Neural progenitor cell (in vitro differentiated cells): ENCODE data around the gene KRT74. TPM values are rescaled to one million over a fixed set of nuclear protein-coding genes. Genes with fewer than 3 reads are reported as not detected.

Source experiments
- DNase-seq: peaks from one replicate; pipeline ENCODE4 v3.0.0-alpha.2; 2016; ENCODE audit warnings: low spot score
- H2AFZ ChIP-seq: fragments of 200-600 bp; sonication (generic); replicated peaks from 2 replicates; pipeline ENCODE4 v1.6.1; 2016; ENCODE audit warnings: antibody characterized with exemption
- H3F3A ChIP-seq: fragments of 200-600 bp; sonication (generic); 2 replicates; pipeline ENCODE4 v1.6.1; 2016; ENCODE audit warnings: antibody characterized with exemption, low read depth
- H3K27ac ChIP-seq: fragments of 200-600 bp; sonication (generic); 2 replicates; pipeline ENCODE4 v1.5.1; 2016; ENCODE audit warnings: mild to moderate bottlenecking
- H3K27me3 ChIP-seq: fragments of 200-600 bp; sonication (generic); 2 replicates; pipeline ENCODE4 v1.6.1; 2016; ENCODE audit warnings: mild to moderate bottlenecking, moderate library complexity
- H3K36me3 ChIP-seq: fragments of 200-600 bp; sonication (generic); 2 replicates; pipeline ENCODE4 v1.5.1; 2016
- H3K4me1 ChIP-seq: fragments of 200-600 bp; sonication (generic); 2 replicates; pipeline ENCODE4 v1.6.1; 2016; ENCODE audit warnings: mixed run types
- H3K4me2 ChIP-seq: fragments of 200-600 bp; sonication (generic); 2 replicates; pipeline ENCODE4 v1.6.1; 2016
- H3K4me3 ChIP-seq: fragments of 200-600 bp; sonication (generic); 2 replicates; pipeline ENCODE4 v1.5.1; 2016
- H3K79me2 ChIP-seq: fragments of 200-600 bp; sonication (generic); 2 replicates; pipeline ENCODE4 v1.6.1; 2016; ENCODE audit warnings: low read depth
- H3K9ac ChIP-seq: fragments of 200-600 bp; sonication (generic); 2 replicates; pipeline ENCODE4 v1.6.1; 2016
- H3K9me3 ChIP-seq: fragments of 200-600 bp; sonication (generic); 2 replicates; pipeline ENCODE4 v1.5.1; 2016; ENCODE audit warnings: low read depth
- H4K20me1 ChIP-seq: fragments of 200-600 bp; sonication (generic); 2 replicates; pipeline ENCODE4 v1.6.1; 2016; ENCODE audit warnings: low read depth
- H3K27ac Mint-ChIP-seq: 3 replicates; pipeline ENCODE4 v1.8.0; 2021; ENCODE audit warnings: mixed read lengths
- H3K27me3 Mint-ChIP-seq: 2 replicates; pipeline ENCODE4 v1.8.0; 2022; ENCODE audit warnings: low read depth, mild to moderate bottlenecking, inconsistent platforms, moderate library complexity, mixed read lengths; ENCODE audit not compliant: insufficient read depth
- H3K36me3 Mint-ChIP-seq: 3 replicates; pipeline ENCODE4 v1.8.0; 2021; ENCODE audit warnings: mixed read lengths
- H3K4me1 Mint-ChIP-seq: 3 replicates; pipeline ENCODE4 v1.8.0; 2021; ENCODE audit warnings: mixed read lengths
- H3K4me3 Mint-ChIP-seq: 3 replicates; pipeline ENCODE4 v1.8.0; 2021; ENCODE audit warnings: mild to moderate bottlenecking, moderate library complexity, mixed read lengths
- H3K9me3 Mint-ChIP-seq: 3 replicates; pipeline ENCODE4 v1.8.0; 2020; ENCODE audit warnings: mixed read lengths
- CTCF ChIP-seq: fragments of 200-600 bp; sonication (generic); IDR thresholded peaks from 2 replicates; pipeline ENCODE4 v1.5.1; 2017; ENCODE audit warnings: antibody characterized with exemption, mild to moderate bottlenecking
- EZH2 ChIP-seq: fragments of 200-600 bp; sonication (generic); IDR thresholded peaks from 2 replicates; pipeline ENCODE4 v1.6.1; 2017; ENCODE audit warnings: antibody characterized with exemption, mild to moderate bottlenecking, moderate library complexity
- EZH2phosphoT487 ChIP-seq: fragments of 200-600 bp; sonication (generic); IDR thresholded peaks from 2 replicates; pipeline ENCODE4 v1.6.1; 2017; ENCODE audit warnings: antibody characterized with exemption
- total RNA-seq: library from RNA; depleted of rRNA; stranded (reverse); fragments of >200 nt; gene quantifications from 2 replicates; pipeline ENCODE4 v1.2.3, GENCODE V29; 2015; ENCODE audit warnings: low replicate concordance

The KRT74 gene
- total RNA-seq, 1 donor from 2014 or later, result not detected

- DNase-seq, result no peak
- Mint-ChIP-seq H3K27ac (no peak overlapping the region), H3K36me3 (no peaks in the 10 kb centered on the region), H3K27me3 (peaks cover 9% of the 10 kb centered on the region), H3K4me3 (no peak overlapping the region), H3K9me3 (no peaks in the 10 kb centered on the region), H3K4me1 (peaks cover 6% of the 10 kb centered on the region)
- Histone ChIP-seq H2AFZ (no peak overlapping the region), H4K20me1 (no peaks in the 10 kb centered on the region), H3K9ac (no peak overlapping the region), H3K4me2 (no peak overlapping the region), H3K4me1 (no peaks in the 10 kb centered on the region), H3K27ac (no peak overlapping the region), H3K79me2 (no peaks in the 10 kb centered on the region), H3K27me3 (no peaks in the 10 kb centered on the region), H3K36me3 (no peaks in the 10 kb centered on the region), H3K9me3 (no peaks in the 10 kb centered on the region), H3K4me3 (no peak overlapping the region), H3F3A (no peaks in the 10 kb centered on the region)
- TF ChIP-seq CTCF (no peak), EZH2phosphoT487 (no peak), EZH2 (no peak)
These were observed 52.5 kb downstream of the KRT74 start for GRCh38 chr12:52521175-52521567.

- Mint-ChIP-seq H3K4me3 (no peak within 1 kb of the TSS), H3K36me3 (no peaks in the 10 kb centered on the region), H3K27ac (no peak within 1 kb of the TSS), H3K4me1 (peaks cover 6% of the 10 kb centered on the region), H3K9me3 (no peaks in the 10 kb centered on the region), H3K27me3 (peaks cover 11% of the 10 kb centered on the region)
- TF ChIP-seq EZH2phosphoT487, result no peak
- TF ChIP-seq CTCF, result no peak
- TF ChIP-seq EZH2, result no peak
- Histone ChIP-seq H3K79me2 (no peaks in the 10 kb centered on the region), H3K9me3 (no peaks in the 10 kb centered on the region), H3K4me3 (no peak within 1 kb of the TSS), H3K27me3 (no peaks in the 10 kb centered on the region), H3K4me2 (no peak within 1 kb of the TSS), H3K4me1 (no peaks in the 10 kb centered on the region), H3K9ac (no peak within 1 kb of the TSS), H4K20me1 (no peaks in the 10 kb centered on the region), H3K27ac (no peak within 1 kb of the TSS), H2AFZ (no peak within 1 kb of the TSS), H3K36me3 (no peaks in the 10 kb centered on the region), H3F3A (no peaks in the 10 kb centered on the region)
- DNase-seq, result no peak
These were observed 53.6 kb downstream of the KRT74 start, which contains the start of gene KRT5 for GRCh38 chr12:52519826-52520662. KRT5 (minus strand) TSS chr12:52520394; CDS start chr12:52520296, 98 bp downstream.

GRCh38 chr12:52519387-52519703, 54.3 kb downstream of the KRT74 start:
- H3K9me3 Mint-ChIP-seq, result no peaks in the 10 kb centered on the region
- no peak overlapping the region for H3K4me2 ChIP-seq
- H2AFZ ChIP-seq, result no peak overlapping the region
- no peak overlapping the region for H3K4me3 Mint-ChIP-seq
- H3K36me3 ChIP-seq, result no peaks in the 10 kb centered on the region
- no peak overlapping the region for H3K27ac Mint-ChIP-seq
- no peak overlapping the region for H3K4me3 ChIP-seq
- TF ChIP-seq EZH2 (no peak), EZH2phosphoT487 (no peak), CTCF (no peak)
- no peaks in the 10 kb centered on the region for H3K27me3 ChIP-seq
- no peaks in the 10 kb centered on the region for H3K4me1 Mint-ChIP-seq
- no peaks in the 10 kb centered on the region for H3K4me1 ChIP-seq
- H3K27me3 Mint-ChIP-seq, result peaks cover 12% of the 10 kb centered on the region
- H3K27ac ChIP-seq, result no peak overlapping the region
- no peaks in the 10 kb centered on the region for H3K36me3 Mint-ChIP-seq
- no peak overlapping the region for H3K9ac ChIP-seq
- no peak for DNase-seq
- no peaks in the 10 kb centered on the region for H4K20me1 ChIP-seq
- H3K79me2 ChIP-seq, result no peaks in the 10 kb centered on the region
- no peaks in the 10 kb centered on the region for H3F3A ChIP-seq
- H3K9me3 ChIP-seq, result no peaks in the 10 kb centered on the region
